GM18867 (cell line): ENCODE measurements around the gene PRPF40B.
A peak's percentile ranks its signal among the peaks of the same experiment; 100 is the strongest.
"Not testable (repeated sequence)": the region's sequence is repeated elsewhere in the genome, so short reads cannot be mapped to it uniquely, and the experiment has no call there.

Experiments
- ATAC-seq: cut with Tn5 transposase; IDR thresholded peaks from one replicate; pipeline ENCODE4 v1.9.1; 2021; ENCODE audit warnings: mild to moderate bottlenecking, moderate library complexity; ENCODE audit not compliant: unreplicated experiment

Gene PRPF40B

DNA sequence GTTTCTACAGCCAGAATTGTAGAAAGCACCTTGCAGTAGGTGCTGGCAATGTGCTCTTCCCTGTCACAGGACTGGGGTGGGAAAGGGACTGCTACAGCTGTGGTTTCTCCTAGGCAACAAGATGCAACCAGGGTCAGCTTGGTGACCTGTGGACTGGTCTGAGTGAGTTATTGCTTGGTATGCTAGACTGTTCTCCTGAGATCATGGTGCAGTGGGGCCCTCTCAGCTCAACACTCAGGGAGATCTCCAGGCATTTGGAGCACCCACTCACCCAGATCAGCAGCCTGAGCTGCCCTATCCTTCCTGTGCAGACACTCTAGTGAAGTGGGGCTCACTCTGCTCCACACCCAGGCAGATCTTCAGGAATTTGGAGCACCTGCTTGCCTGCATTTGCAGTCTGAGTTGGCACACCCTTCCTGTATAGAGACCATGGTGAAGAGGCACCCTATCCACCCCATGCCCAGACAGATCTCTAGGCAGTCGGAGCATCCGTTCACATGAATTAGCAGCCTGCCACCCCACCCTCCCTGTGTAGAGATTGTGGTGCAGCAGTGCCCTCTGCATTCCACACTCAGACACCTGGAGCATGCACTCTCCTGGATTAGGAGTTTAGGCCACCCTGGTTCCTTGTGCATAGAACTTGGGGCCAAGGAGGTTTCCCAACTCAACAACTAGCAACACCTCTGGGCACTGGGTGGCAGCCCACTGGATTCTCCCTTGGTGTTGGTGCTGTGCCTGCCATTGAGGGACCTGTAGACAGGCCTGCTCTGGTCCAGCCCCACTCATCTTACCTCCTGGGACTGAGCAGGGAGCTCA is 14.1 kb upstream of the PRPF40B start:
- no peak for ATAC-seq

DNA sequence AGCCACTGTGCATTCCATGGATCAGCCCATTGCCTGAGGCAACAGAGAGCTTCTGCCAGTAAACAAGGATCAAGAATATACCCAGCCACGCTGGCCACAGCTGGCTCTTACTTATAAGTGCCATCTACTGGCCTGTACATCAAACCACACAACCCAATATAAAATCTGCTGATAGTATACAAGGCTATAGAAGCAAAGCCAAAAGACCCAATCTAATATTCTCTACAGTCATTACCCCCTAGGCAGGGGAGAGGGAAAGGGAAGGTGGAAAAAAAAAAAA is 13.5 kb upstream of the PRPF40B start:
- no peak for ATAC-seq

GRCh38 chr12:49610785-49611184 is 12.6 kb upstream of the PRPF40B start:
- ATAC-seq = not testable (repeated sequence)

DNA sequence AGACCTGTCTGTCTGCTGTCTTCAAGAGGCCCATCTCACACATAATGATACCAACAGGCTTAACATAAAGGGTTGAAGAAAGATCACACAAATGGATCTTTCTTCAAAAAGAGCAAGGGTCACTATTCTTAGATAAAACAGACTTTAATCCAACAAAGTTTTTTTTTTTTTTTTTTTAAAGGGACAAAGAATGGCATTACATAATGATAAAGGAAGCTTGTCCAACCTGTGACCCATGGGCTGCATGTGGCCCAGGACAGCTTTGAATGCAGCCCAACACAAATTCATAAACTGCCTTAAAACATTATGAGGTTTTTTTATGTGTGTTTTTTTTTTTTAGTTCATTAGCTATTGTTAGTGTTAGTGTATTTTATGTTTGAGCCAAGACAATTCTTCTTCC is 11.2 kb upstream of the PRPF40B start:
- ATAC-seq = no peak

DNA sequence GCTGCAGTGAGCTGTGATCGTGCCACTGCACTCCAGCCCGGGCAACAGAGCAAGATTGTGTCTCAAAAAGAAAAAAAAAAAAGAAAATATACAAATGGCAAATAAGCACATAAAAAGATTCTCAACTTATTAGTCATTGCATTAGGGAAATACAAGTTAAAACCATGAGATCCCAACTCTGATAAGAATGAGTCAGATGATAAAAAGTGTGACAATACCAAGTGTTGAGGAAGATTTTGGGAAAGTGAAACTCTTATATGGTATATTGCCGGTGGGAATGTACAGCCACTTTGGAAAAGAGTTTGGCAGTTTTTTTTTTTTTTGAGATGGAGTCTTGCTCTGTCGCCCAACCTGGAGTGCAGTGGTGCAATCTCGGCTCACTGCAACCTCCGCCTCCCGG is 7.6 kb upstream of the PRPF40B start:
- no peak for ATAC-seq

DNA sequence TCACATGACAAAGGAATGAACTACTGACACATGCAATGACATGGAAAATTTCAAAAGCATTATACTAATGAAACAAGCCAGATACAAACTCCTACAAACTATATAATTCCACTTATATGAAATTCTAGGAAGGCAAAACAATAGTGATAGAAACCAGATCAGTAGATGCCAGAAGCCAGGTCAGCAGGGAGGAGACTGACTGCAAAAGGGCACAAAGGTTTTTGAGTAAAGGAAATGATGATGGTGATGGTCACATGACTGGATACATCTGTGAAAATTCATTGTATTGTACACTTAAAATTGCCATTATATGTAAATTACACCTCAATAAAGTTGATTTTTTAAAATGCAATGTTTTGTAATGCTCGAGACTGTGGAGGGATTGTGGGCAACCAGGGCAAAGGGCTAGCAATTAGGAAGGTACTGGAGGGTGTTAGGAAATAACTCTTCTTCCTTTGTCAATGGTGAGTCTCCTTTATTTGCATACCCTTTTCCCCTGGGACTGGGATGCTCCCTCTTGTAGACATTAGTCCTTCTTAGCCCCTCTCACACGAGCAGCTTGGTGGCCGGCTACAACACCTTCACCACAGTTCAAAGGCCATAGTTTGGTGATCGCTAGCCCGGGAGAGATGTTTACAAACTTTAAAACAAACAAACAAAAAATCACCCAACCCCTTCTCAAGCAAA is 6.7 kb upstream of the PRPF40B start:
- no peak for ATAC-seq

DNA sequence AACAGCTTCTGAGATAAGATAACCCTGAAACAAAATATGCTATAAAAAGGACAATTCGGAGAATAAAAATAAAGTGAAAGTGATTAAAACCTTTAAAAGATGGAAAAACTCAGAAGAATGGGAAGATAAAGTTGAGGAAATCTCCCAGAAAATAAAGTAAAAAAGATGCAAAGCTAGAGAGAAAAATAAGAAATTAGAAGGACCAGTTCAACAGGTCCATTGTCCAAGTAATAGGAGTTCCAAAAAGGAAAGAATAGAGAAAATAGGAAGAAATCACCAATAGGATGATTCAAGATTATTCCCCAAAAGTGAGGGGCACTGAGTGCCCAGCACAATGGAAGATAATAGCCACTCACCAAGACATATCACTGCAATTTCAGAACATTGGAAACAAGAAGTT is 4.8 kb upstream of the PRPF40B start:
- no peak for ATAC-seq

- ATAC-seq = no peak
Observed at GRCh38 chr12:49619286-49619685, 4.1 kb upstream of the PRPF40B start.

- no peak for ATAC-seq
Observed at GRCh38 chr12:49621651-49622500, 1.5 kb upstream of the PRPF40B start.

DNA sequence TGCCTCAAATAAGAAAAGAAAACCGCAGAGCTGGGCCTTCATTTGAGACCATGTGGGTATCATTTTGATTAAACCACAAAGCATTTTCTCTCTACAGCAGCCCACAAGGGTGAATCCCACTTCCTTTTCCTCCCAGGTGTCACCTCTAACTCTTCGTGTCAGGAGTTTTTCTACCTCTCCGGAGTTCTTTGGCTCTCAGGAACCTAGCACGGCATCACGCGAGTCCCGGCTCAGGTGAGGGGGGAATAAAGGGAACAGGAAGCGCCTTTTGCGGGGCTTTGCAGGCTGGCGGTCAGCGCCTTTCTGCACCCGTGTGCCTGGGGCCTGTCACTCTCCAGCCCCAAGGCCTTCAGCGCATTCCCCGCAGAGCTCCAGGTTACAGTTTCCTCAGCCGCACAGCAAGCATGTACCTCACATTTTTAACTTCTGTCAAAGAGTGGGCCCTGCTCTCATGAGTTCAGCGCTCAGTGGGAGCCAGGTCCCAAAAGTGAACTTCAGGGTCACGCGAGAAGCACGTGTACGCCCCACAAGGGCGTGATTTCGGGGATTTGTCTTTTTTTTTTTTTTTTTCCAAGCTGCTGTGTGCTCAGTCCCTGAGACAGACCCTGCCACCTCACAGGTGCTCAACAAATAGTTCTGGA is 740 bp upstream of the PRPF40B start:
- peak; percentile 32 for ATAC-seq

- no peak for ATAC-seq
Observed at GRCh38 chr12:49624921-49625577, 1.7 kb downstream of the PRPF40B start.

GRCh38 chr12:49626169-49626835 is 2.9 kb downstream of the PRPF40B start:
- ATAC-seq = no peak

DNA sequence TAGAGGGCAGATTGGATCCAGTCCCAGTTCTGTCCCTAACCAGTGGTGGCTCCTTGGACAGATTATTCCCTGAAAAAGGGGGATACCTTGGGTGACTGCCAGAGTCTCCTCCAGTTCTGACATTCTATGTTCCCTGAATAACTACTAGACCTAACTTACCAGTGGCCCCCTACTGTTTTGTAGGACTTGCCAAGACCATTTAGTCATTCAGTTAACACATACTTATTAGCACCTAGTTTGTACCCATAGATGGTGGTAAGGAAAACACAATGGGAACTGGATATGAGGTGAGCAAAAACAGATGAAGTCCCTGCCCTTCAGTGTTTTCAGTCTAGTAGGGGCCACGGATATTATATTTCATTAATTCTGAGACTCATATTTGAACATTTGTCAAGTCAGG is 3.5 kb downstream of the PRPF40B start:
- no peak for ATAC-seq

GRCh38 chr12:49627752-49628360 is 4.5 kb downstream of the PRPF40B start:
- no peak for ATAC-seq

DNA sequence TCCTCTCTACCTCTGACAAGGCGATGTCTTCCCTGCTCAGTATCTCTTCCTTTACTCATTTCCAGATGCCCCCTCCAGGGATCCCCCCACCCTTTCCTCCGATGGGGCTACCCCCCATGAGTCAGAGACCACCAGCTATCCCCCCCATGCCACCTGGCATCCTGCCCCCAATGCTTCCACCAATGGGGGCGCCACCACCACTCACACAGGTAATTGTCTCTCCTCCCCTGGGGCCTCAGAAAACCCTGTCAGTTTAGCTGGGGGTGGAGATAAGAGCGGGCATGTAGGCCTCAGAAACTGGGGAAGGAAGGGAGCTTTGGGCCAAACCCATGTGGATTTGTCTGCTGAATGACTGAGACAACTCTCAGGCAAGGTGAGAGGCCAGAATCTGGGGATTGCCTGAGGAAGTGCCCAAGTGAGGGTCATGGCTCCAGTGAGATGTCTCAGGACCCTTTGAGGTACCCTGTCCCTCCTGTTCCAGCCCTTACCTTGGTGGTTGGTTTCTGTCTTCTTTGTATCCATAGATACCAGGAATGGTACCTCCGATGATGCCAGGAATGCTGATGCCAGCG is 8.1 kb downstream of the PRPF40B start:
- ATAC-seq = no peak

DNA sequence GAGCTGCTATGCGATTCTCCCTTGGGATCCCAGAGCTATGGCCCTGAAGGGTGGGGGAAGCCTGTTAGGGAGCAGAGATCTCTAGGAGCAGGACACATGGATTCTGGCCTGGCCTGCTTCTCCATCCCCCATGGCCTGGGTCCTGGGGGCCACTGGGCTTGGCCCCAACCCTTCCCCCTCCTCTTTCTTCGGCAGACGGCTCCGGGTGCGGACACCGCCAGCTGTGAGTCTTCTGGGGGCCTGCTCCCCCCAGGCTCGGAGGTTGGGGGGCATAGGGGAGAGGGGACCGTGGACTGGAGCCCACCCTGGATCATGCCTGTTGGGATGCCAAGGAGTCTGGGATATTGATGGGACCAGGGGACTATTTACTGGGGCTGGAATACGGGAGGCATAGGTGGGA is 9.0 kb downstream of the PRPF40B start:
- ATAC-seq = no peak

GRCh38 chr12:49632986-49633702 is 9.8 kb downstream of the PRPF40B start:
- no peak for ATAC-seq

DNA sequence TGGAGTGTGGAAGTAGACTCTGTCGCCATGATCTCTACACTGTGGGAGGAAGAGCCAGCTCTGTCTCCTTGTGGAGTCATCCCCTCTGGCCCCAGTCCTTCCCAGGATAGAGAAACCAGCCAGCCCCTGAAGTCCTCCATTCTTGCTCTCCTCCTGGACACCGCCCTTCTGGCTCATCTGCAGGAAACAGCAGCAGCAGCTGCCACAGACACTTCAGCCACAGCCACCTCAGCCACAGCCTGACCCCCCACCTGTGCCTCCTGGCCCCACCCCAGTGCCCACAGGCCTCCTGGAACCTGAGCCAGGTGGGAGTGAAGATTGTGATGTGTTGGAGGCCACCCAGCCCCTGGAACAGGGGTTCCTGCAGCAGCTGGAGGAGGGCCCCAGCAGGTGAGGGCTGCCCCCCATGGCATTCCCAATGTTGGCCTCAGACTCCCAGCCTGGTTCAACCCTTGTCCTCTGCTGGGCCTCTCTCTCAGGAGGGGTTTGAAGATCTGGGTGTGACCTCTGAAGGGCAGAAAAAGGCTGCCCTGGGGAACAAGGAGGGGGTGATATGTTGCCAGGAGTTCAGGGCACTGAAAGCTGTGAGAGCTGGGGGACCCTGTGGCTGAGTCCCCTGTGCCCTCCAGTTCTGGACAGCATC is 10.5 kb downstream of the PRPF40B start:
- ATAC-seq = no peak
